ENCODE data around the gene DIP2C.

Gene DIP2C

DNA sequence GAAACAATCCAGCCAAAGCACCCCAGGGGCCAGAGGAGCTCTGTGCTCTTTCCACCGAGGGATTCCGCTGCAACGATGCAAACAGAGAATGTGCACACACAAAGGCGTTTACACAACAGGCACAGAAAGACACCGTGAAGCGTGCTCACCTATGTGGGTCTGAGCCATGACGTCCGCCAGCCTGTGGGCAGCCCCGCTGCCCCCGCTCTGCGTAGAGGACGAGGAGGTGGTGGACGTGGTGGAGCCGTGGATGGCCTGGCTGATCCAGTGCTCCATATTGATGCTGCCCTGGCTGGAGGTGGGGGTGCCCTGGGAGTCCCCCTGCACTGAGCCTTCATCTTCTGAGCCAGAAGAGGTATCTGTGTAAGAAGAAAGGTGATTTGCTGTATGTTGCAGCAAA, 266.8 kb downstream of the DIP2C start:
- Histone ChIP-seq H3K9ac (ENCODE audit: low read depth, low read length) (no peak overlapping the region), H3K4me3 (ENCODE audit: low read length) (no peak overlapping the region), H3K4me1 (ENCODE audit: control insufficient read depth, insufficient read depth, low read length) (peaks cover 10% of the 10 kb centered on the region), H3K36me3 (ENCODE audit: insufficient read depth, low read length) (peaks cover 19% of the 10 kb centered on the region), H3K27me3 (ENCODE audit: control insufficient read depth, insufficient read depth, low read length) (no peaks in the 10 kb centered on the region), H3K4me2 (ENCODE audit: low read length) (no peak overlapping the region), H3K9me3 (replicated peaks; ENCODE audit: low read length) (peaks cover 5% of the 10 kb centered on the region)

DNA sequence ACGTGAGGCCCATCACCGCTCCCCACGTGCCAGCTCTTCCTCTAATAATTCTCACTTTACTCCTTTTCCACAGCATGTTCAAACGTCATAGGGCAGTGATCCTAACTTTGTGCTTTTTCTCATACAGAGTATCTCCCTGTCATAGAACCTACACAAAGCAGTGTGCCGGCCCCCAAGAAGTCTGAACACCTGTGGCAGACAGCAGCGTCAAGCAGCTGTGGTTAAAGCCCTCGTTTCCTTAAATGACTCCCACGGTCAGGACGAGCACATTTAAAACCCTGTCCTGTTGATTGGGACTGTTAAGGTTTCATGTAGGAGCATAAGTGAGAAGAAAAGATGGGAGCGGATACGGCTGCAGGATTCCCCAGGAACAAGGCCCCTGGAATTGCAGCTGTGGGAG, 267.2 kb downstream of the DIP2C start:
- Histone ChIP-seq H3K4me2 (ENCODE audit: low read length) (no peak overlapping the region), H3K36me3 (ENCODE audit: insufficient read depth, low read length) (peaks cover 21% of the 10 kb centered on the region), H3K4me1 (ENCODE audit: control insufficient read depth, insufficient read depth, low read length) (peaks cover 10% of the 10 kb centered on the region)

DNA sequence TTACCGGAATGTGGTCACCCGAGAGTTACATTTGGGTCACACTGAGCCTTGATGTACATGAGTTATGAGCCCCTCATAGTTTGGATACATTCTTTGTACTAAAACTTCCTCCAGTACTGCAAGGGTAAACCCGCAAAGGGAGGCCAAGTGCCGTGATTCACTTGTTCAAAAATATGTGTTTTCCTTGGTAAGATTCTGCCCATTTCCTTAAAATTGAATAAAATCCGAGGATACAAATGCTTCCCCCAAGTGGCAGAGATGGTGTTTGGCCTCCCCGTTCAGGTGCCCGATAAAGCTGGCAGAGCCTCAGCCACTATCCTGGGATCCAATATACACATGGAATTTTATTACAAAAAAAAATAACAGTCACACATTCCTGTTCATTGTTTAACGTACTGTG, 268.3 kb downstream of the DIP2C start:
- Histone ChIP-seq H3K4me3 (ENCODE audit: low read length) (no peak overlapping the region), H3K27me3 (ENCODE audit: control insufficient read depth, insufficient read depth, low read length) (no peaks in the 10 kb centered on the region), H3K36me3 (ENCODE audit: insufficient read depth, low read length) (peaks cover 22% of the 10 kb centered on the region), H3K9me3 (replicated peaks; ENCODE audit: low read length) (peaks cover 5% of the 10 kb centered on the region), H3K4me1 (ENCODE audit: control insufficient read depth, insufficient read depth, low read length) (peaks cover 10% of the 10 kb centered on the region), H3K4me2 (ENCODE audit: low read length) (peak overlapping the region; percentile 62), H3K9ac (ENCODE audit: low read depth, low read length) (peak overlapping the region; percentile 25)

More for the DNA sequence above, 267.2 kb downstream of the DIP2C start:
- H3K9ac ChIP-seq (ENCODE audit: low read depth, low read length) = no peak overlapping the region
- H3K4me3 ChIP-seq (ENCODE audit: low read length) = no peak overlapping the region
- peaks cover 5% of the 10 kb centered on the region for H3K9me3 ChIP-seq (replicated peaks; ENCODE audit: low read length)
- no peaks in the 10 kb centered on the region for H3K27me3 ChIP-seq (ENCODE audit: control insufficient read depth, insufficient read depth, low read length)

DNA sequence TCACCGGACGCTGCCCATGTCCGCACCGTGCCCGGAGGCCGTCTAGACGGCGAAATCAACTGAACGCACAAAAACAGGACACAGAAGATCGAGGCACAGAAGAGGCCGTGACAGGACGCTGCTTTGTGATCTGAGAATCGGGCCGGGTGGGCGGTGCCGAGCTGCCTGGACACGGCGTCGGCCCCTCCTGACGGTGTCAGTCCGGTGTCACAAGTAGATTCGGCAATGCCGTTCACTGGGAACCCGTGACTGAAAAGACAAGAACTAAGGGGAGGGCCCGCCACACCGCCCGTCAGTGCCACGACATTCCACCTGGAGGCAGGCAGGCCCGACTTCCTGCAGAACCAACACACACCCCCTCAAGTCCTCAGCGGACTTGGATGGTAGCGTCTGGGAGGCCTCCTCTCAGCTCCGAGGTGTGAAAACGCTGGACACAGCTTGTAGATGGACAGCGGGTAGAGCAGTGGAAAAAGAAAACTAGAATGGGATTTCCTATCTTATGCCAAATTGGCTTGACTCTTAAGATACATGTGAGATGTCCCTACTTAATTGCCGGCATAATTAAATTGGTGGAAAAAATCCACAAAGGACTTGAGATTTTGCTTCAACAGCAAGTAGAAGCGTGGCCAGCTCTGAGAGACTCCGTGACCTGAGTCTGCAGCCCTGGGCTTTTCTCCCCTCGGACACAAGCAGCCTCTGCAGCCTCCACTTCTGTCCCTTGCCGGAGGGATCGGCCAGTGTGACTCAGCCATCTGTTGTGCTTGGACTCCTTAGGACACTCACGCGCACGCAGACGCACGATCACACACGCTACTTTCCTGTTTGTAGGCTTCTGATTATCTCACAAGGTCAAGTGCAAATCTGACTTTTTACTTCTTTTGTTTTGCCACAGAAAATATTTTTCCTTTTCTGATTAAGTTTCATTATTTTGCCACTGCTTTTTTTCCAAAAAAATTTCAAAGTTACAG, 269.0 kb downstream of the DIP2C start:
- peaks cover 3% of the 10 kb centered on the region for H3K9me3 ChIP-seq (replicated peaks; ENCODE audit: low read length)
- H3K27me3 ChIP-seq (ENCODE audit: control insufficient read depth, insufficient read depth, low read length) = no peaks in the 10 kb centered on the region
- H3K4me3 ChIP-seq (ENCODE audit: low read length) = no peak overlapping the region
- peaks cover 22% of the 10 kb centered on the region for H3K36me3 ChIP-seq (ENCODE audit: insufficient read depth, low read length)
- H3K9ac ChIP-seq (ENCODE audit: low read depth, low read length) = peak overlapping the region; percentile 25
- H3K4me1 ChIP-seq (ENCODE audit: control insufficient read depth, insufficient read depth, low read length) = peaks cover 10% of the 10 kb centered on the region
- peak overlapping the region; percentile 62 for H3K4me2 ChIP-seq (ENCODE audit: low read length)

DNA sequence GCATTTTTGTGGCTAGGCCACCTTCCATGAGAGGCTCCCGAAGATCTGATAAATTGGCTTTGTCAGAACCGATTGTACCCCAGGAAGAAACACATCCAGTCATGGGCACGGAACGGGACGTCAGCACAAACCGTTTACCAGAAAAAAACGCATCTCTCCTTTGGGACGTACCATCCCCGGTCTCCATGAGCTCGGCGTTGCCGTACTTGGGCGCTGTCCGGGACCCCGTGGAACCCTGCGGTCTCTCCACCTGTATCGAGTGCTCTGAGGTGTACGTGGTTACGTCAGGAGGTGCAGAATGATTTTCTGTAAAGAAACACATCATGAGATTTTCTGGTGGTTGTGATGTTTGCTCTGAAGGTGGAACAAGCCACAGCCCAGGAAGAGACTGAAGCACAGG, 270.6 kb downstream of the DIP2C start:
- Histone ChIP-seq H3K9ac (ENCODE audit: low read depth, low read length) (no peak overlapping the region), H3K4me3 (ENCODE audit: low read length) (no peak overlapping the region), H3K4me1 (ENCODE audit: control insufficient read depth, insufficient read depth, low read length) (peaks cover 10% of the 10 kb centered on the region), H3K36me3 (ENCODE audit: insufficient read depth, low read length) (peaks cover 23% of the 10 kb centered on the region), H3K9me3 (replicated peaks; ENCODE audit: low read length) (no peaks in the 10 kb centered on the region), H3K27me3 (ENCODE audit: control insufficient read depth, insufficient read depth, low read length) (no peaks in the 10 kb centered on the region), H3K4me2 (ENCODE audit: low read length) (no peak overlapping the region)

DNA sequence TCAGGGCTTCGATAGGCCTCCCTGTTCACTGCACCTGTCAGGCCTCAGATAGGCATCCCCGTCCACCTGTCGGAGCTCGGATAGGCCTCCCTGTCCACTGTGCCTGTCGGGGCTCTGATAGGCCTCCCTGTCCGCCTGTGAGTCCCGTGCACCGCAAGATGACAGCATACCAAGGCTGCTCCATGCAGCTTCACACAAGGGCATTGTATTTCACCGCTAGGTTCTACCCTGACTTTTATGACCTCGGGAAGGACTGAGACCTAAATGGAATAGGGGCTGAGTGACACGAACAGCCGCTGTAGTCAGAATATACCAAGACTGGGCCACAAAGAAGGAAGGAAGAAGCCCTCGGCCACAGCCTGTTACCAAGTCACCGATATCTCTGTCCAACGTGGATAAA, 271.2 kb downstream of the DIP2C start:
- Histone ChIP-seq H3K36me3 (ENCODE audit: insufficient read depth, low read length) (peaks cover 29% of the 10 kb centered on the region), H3K4me2 (ENCODE audit: low read length) (no peak overlapping the region), H3K4me1 (ENCODE audit: control insufficient read depth, insufficient read depth, low read length) (peaks cover 10% of the 10 kb centered on the region), H3K9ac (ENCODE audit: low read depth, low read length) (no peak overlapping the region), H3K4me3 (ENCODE audit: low read length) (no peak overlapping the region), H3K9me3 (replicated peaks; ENCODE audit: low read length) (no peaks in the 10 kb centered on the region), H3K27me3 (ENCODE audit: control insufficient read depth, insufficient read depth, low read length) (no peaks in the 10 kb centered on the region)

DNA sequence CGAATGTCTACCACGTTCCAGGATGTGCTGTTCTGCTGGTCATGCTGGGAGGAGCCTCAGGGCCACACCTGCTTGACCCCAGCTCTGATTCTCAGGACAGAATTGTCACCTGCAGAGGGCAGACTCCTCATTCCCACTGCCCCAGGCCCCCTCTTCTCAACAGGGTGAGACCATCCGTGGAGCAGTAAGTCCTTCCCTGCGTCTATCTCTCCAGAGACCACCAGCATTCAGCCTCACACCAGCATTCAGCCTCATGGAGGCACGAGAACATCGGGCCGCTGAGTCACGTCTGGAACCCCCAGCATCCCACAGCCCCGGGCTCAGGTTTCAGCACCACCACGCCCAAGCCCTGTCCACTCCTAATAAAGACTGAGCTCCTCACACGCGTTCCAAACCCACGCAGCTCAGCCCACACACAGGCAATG, 273.4 kb downstream of the DIP2C start:
- Histone ChIP-seq H3K4me3 (ENCODE audit: low read length) (no peak overlapping the region), H3K9me3 (replicated peaks; ENCODE audit: low read length) (no peaks in the 10 kb centered on the region), H3K4me1 (ENCODE audit: control insufficient read depth, insufficient read depth, low read length) (peaks cover 9% of the 10 kb centered on the region), H3K27me3 (ENCODE audit: control insufficient read depth, insufficient read depth, low read length) (no peaks in the 10 kb centered on the region), H3K4me2 (ENCODE audit: low read length) (no peak overlapping the region), H3K9ac (ENCODE audit: low read depth, low read length) (no peak overlapping the region), H3K36me3 (ENCODE audit: insufficient read depth, low read length) (peaks cover 19% of the 10 kb centered on the region)

DNA sequence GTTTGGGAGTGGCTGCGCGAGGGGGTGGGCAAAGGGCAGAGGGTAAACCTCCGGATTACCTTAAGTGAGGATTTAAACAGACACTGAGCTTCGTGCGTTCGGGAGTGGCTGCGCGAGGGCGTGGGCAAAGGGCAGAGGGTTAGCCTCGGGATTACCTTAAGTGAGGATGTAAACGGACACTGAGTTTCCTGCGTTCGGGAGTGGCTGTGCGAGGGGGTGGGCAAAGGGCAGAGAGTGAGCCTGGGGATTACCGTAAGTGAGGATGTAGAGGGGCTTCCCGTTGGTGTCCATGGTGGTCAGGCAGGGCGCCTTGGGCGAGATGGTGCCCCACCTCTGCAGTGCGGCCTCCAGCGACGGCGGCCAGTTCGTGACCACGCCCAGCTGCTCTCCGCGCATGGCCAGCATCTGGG, 275.8 kb downstream of the DIP2C start:
- no peaks in the 10 kb centered on the region for H3K9me3 ChIP-seq (replicated peaks; ENCODE audit: low read length)
- H3K9ac ChIP-seq (ENCODE audit: low read depth, low read length) = no peak overlapping the region
- peaks cover 11% of the 10 kb centered on the region for H3K36me3 ChIP-seq (ENCODE audit: insufficient read depth, low read length)
- no peak overlapping the region for H3K4me3 ChIP-seq (ENCODE audit: low read length)
- H3K4me1 ChIP-seq (ENCODE audit: control insufficient read depth, insufficient read depth, low read length) = no peaks in the 10 kb centered on the region
- H3K27me3 ChIP-seq (ENCODE audit: control insufficient read depth, insufficient read depth, low read length) = no peaks in the 10 kb centered on the region
- H3K4me2 ChIP-seq (ENCODE audit: low read length) = no peak overlapping the region

DNA sequence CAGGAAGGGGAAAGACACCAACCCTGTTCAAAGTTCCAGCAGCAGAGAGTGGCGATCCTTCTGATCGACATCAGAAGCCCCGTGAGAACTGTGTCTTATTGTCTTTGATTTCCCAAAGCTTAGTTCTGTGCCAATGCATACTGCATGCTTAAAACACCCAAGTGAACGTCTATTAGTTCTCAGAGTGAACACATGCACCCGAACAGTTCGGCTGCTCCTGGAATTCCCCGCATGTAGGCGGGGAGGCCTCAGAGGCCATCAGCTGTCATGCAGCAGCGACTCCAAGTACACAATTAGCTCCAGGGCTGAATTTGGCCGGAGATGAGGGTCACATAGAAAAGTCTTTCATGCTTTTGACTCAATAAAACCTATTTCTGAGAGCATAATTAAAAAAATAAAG, 277.4 kb downstream of the DIP2C start:
- H3K4me1 ChIP-seq (ENCODE audit: control insufficient read depth, insufficient read depth, low read length) = no peaks in the 10 kb centered on the region
- H3K4me2 ChIP-seq (ENCODE audit: low read length) = no peak overlapping the region
- no peak overlapping the region for H3K4me3 ChIP-seq (ENCODE audit: low read length)
- H3K27me3 ChIP-seq (ENCODE audit: control insufficient read depth, insufficient read depth, low read length) = no peaks in the 10 kb centered on the region
- peaks cover 21% of the 10 kb centered on the region for H3K36me3 ChIP-seq (ENCODE audit: insufficient read depth, low read length)
- no peak overlapping the region for H3K9ac ChIP-seq (ENCODE audit: low read depth, low read length)
- no peaks in the 10 kb centered on the region for H3K9me3 ChIP-seq (replicated peaks; ENCODE audit: low read length)

DNA sequence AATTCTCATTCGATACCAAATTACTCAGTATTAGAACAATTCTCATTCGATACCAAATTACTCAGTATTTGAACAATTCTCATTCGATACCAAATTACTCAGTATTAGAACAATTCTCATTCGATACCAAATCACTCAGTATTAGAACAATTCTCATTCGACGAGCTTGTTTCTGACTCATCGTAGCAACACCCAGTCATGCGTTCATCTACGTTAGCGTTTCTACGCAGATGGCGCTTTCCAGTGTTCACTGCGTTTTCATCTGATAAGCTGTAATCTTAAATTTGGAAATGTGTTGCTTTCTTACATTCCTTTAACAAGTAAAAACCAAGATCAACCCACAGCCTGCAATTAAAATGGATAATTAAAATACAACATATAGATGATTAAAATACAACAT, 277.9 kb downstream of the DIP2C start:
- Histone ChIP-seq H3K4me1 (ENCODE audit: control insufficient read depth, insufficient read depth, low read length) (no peaks in the 10 kb centered on the region), H3K36me3 (ENCODE audit: insufficient read depth, low read length) (peaks cover 21% of the 10 kb centered on the region), H3K4me3 (ENCODE audit: low read length) (no peak overlapping the region), H3K9me3 (replicated peaks; ENCODE audit: low read length) (no peaks in the 10 kb centered on the region), H3K4me2 (ENCODE audit: low read length) (no peak overlapping the region), H3K27me3 (ENCODE audit: control insufficient read depth, insufficient read depth, low read length) (no peaks in the 10 kb centered on the region), H3K9ac (ENCODE audit: low read depth, low read length) (no peak overlapping the region)

DNA sequence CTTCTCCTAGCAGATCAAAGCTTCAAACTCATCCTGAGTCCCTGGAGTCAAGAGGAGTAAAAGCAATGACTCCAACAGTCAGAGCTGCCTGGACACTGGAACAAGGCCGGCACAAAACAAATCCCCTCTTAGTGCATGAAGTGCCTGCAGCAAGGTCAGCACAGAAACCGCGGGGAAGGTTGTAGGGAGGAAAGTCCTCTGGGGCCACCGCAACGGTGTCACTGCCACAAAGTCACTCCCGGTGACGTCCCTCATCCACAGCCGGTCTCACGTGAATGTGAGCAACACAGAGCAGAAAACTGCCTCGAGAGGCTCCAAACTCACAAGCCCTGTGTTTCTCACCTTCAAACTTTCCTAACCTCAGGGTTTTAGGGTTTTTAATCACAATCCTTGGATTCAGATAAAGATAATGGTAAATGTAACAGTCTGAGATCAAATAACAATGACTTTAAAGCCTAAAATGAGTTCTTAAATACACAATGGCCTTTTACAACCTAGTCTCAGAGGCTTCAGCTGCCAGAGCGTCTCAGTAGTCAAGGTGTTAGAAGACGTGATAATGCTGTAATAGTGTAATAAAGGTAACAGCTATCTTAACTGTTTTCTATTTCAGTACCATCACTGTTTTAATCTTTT, 279.9 kb downstream of the DIP2C start:
- Histone ChIP-seq H3K4me3 (ENCODE audit: low read length) (no peak overlapping the region), H3K9me3 (replicated peaks; ENCODE audit: low read length) (no peaks in the 10 kb centered on the region), H3K36me3 (ENCODE audit: insufficient read depth, low read length) (peaks cover 21% of the 10 kb centered on the region), H3K4me2 (ENCODE audit: low read length) (no peak overlapping the region), H3K9ac (ENCODE audit: low read depth, low read length) (no peak overlapping the region), H3K27me3 (ENCODE audit: control insufficient read depth, insufficient read depth, low read length) (no peaks in the 10 kb centered on the region), H3K4me1 (ENCODE audit: control insufficient read depth, insufficient read depth, low read length) (peaks cover 3% of the 10 kb centered on the region)
